Measurements from ENCODE around the gene DLST. TPM values are rescaled to one million over a fixed set of nuclear protein-coding genes. Genes with fewer than 3 reads are reported as not detected.

Gene DLST
- 70.2 and 74.4 TPM in 2 replicates for total RNA-seq (2014; rRNA removed; shearing (Covaris generic))
- total RNA-seq (2022), result 95.1 and 95.7 TPM in 2 replicates
- percentile 89 among the genes with signal in this experiment for Bru-seq, nascent RNA
- percentile 91 among the genes with signal in this experiment for BruChase-seq, experiment 1, labeled RNA remaining after a 6-hour chase
- percentile 92 among the genes with signal in this experiment for BruChase-seq, experiment 2, labeled RNA remaining after a 2-hour chase
- long read RNA-seq, partial matches to known transcripts, result 0 of 6 reads
- long read RNA-seq, other reads (novel, unspliced or antisense), result 5 of 6 reads

- BruUV-seq (replicated peaks), result no TSS peak
These were observed at the start of gene DLST for GRCh38 chr14:74881431-74882102. Gene DLST, plus strand, starts transcription at chr14:74881916. Its CDS starts 38 bp downstream, at chr14:74881954.

GRCh38 chr14:74832849-74833248, 48.9 kb upstream of the DLST start:
- Histone ChIP-seq H3K27ac (ENCODE audit: low read depth, low read length, poor library complexity, severe bottlenecking) (no peak overlapping the region), H3K9me2 (ENCODE audit: insufficient read depth, low read length) (no peaks in the 10 kb centered on the region), H3K4me2 (ENCODE audit: low read length) (no peak overlapping the region), H3K4me1 (ENCODE audit: insufficient read depth, low read length, poor library complexity, severe bottlenecking) (peaks cover 28% of the 10 kb centered on the region), H3K36me3 (ENCODE audit: insufficient read depth, low read length) (peaks cover 67% of the 10 kb centered on the region), H2AFZ (ENCODE audit: low read length) (no peak overlapping the region), H3K4me3 (ENCODE audit: low read depth, low read length, poor library complexity, severe bottlenecking) (no peak overlapping the region), H3K79me2 (ENCODE audit: insufficient read depth, low read depth, low read length) (no peaks in the 10 kb centered on the region), H4K20me1 (ENCODE audit: insufficient read depth, low read length) (0 out of 2 replicates have a peak, but pooled peaks cover 8% of the 10 kb centered on the region), H3K9me3 (ENCODE audit: low read length) (no peaks in the 10 kb centered on the region)
- intact Hi-C loops (cut with micrococcal nuclease; ENCODE audit: unreplicated experiment), result loop anchor here (10.0 kb wide), 1 partner anchor 488 kb away; the partner anchor contains the start of gene VRTN
- POLR2A ChIA-PET, result no interaction called here
- no peak for DNase-seq (ENCODE audit: low spot score)
- CTCF ChIA-PET (ENCODE audit: unreplicated experiment), result no interaction called here
- BruUV-seq (replicated peaks), result no TSS peak
- TF ChIP-seq EZH2phosphoT487 (IDR thresholded peaks at IDR 0.05; ENCODE audit: borderline replicate concordance, low read depth, low read length), result no peak
- TF ChIP-seq, protein P1, sequence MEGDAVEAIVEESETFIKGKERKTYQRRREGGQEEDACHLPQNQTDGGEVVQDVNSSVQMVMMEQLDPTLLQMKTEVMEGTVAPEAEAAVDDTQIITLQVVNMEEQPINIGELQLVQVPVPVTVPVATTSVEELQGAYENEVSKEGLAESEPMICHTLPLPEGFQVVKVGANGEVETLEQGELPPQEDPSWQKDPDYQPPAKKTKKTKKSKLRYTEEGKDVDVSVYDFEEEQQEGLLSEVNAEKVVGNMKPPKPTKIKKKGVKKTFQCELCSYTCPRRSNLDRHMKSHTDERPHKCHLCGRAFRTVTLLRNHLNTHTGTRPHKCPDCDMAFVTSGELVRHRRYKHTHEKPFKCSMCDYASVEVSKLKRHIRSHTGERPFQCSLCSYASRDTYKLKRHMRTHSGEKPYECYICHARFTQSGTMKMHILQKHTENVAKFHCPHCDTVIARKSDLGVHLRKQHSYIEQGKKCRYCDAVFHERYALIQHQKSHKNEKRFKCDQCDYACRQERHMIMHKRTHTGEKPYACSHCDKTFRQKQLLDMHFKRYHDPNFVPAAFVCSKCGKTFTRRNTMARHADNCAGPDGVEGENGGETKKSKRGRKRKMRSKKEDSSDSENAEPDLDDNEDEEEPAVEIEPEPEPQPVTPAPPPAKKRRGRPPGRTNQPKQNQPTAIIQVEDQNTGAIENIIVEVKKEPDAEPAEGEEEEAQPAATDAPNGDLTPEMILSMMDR (conservative IDR thresholded peaks at IDR 0.05; ENCODE audit: low read length), result no peak

More at GRCh38 chr14:74881431-74882102, at the start of gene DLST:
- Histone ChIP-seq H3K27ac (ENCODE audit: low read depth, low read length, poor library complexity, severe bottlenecking) (peak within 1 kb of the TSS; percentile 72), H3K4me3 (ENCODE audit: low read depth, low read length, poor library complexity, severe bottlenecking) (peak within 1 kb of the TSS; percentile 94), H3K9me3 (ENCODE audit: low read length) (no peaks in the 10 kb centered on the region), H2AFZ (ENCODE audit: low read length) (peak within 1 kb of the TSS; percentile 88), H3K79me2 (ENCODE audit: insufficient read depth, low read depth, low read length) (peaks cover 48% of the 10 kb centered on the region), H3K9me2 (ENCODE audit: insufficient read depth, low read length) (no peaks in the 10 kb centered on the region), H3K36me3 (ENCODE audit: insufficient read depth, low read length) (peaks cover 33% of the 10 kb centered on the region), H4K20me1 (ENCODE audit: insufficient read depth, low read length) (peaks cover 32% of the 10 kb centered on the region), H3K4me1 (ENCODE audit: insufficient read depth, low read length, poor library complexity, severe bottlenecking) (peaks cover 45% of the 10 kb centered on the region), H3K4me2 (ENCODE audit: low read length) (peak within 1 kb of the TSS; percentile 87)
- ChIA-PET POLR2A (interaction anchor here (0.6 to 1.9 kb wide), 7 partner anchors 8 to 1369 kb away, joined by 3 to 8 read pairs (median 5); no protein-coding TSS in a partner anchor), CTCF (ENCODE audit: unreplicated experiment) (no interaction called here)
- DNase-seq (ENCODE audit: low spot score), result peak; percentile 92
- intact Hi-C loops (cut with micrococcal nuclease; ENCODE audit: unreplicated experiment), result no loop called here
- TF ChIP-seq, protein P1 (conservative IDR thresholded peaks at IDR 0.05; ENCODE audit: low read length), result no peak
- TF ChIP-seq EZH2phosphoT487 (IDR thresholded peaks at IDR 0.05; ENCODE audit: borderline replicate concordance, low read depth, low read length), result no peak

Data from OCI-LY7 (cell line).